Left ventricle myocardium superior (tissue), 1 donor: Measurements from ENCODE around the gene LILRB4. TPM values are rescaled to one million over a fixed set of nuclear protein-coding genes. Genes with fewer than 3 reads are reported as not detected.
"Not testable (repeated sequence)": the region's sequence is repeated elsewhere in the genome, so short reads cannot be mapped to it uniquely, and the experiment has no call there.

Source experiments
- ATAC-seq: fragments of 200-7000 bp; cut with Tn5 transposase; one replicate; pipeline ENCODE4 v1.9.1; 2020; ENCODE audit warnings: mild to moderate bottlenecking, moderate library complexity
- DNase-seq: peaks from one replicate; pipeline ENCODE4 v3.0.0-alpha.2; 2020
- intact Hi-C: fragments of 100-400 bp; cut with micrococcal nuclease; formaldehyde crosslinking; loops from one replicate; pipeline ENCODE4 v1.11.0; 2022
- microRNA-seq: library from miRNA; unstranded; fragments of <30 nt; microRNA quantifications from one replicate; pipeline ENCODE4 v1.2.0, GENCODE V29; 2020; ENCODE audit warnings: borderline number of aligned reads
- total RNA-seq: library from RNA; stranded (reverse); fragmentation: NEBNext Ultra II Directional; extraction: Animal tissue kit (Norgen Biotek cat#: 25700); gene quantifications from one replicate; pipeline ENCODE4 v1.2.1, GENCODE V29; 2021
- donor health status: DM: no; HTN: yes; CAD: no; lungs with severe emphysema.

Gene LILRB4
- total RNA-seq, 1 donor from 2014 or later = 3.3 TPM

DNA sequence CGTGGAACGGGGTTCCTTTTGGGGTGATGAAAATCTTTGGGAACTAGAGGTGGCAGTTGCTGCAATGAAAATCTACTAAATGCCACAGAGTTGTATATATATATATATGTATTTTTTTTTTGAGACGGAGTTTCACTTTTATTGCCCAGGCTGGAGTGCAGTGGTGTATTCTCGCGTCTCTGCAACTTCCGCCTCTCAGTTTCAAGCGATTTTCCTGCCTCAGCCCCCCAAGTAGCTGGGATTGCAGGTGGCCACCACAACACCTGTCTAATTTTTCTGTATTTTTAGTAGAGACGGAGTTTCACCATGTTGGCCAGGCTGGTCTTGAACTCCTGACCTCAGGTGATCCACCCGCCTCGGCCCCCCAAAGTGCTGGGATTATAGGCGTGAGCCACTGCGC, 18.8 kb downstream of the LILRB4 start:
- DNase-seq, intact Hi-C loops, ATAC-seq: not testable (repeated sequence)

DNA sequence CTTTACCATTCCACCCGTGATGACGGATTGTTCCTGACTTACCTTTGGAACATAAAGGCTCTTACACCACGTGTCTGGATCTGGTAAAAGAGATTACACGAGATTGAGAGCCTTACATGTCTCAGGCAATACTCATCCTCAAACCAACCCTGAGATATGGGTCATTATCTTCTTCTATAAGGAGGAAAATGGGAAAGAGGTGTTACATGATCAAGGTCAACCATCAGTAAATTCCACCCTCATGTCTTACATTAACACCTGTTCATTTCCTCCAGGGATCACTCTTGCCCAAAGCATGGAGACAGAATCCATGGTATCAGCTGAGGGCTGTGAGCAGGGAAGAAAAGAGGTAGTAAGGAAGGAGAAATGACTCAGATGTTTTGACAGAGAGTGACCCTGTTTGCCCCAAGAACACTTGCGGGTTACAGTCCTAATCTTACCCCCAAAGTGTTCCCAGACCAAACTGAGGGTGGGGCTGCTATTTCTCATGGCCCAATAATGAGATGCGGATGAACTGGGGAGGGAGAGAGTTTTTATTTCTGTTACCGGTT, 19.6 kb downstream of the LILRB4 start:
- intact Hi-C loops = no loop called here
- no peak for DNase-seq
- ATAC-seq = no peak

DNA sequence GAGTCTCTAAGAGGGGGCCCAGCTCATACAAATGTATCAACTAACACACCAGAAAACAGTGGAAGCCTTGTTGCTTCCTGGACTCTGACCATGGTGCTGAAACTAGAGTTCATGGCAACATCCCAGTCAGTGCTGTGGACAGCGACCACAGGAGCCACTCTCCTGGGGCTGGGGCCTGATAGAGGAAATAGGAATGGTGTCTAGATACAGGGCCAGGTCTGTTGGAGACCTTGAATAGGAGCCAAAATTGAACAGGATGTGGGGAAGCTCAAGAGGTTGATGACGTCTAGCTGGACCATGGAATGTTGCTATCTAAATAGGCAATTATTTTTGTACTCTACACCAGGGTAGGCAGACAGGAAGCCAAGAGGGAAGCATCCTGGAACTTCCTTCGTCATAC, 21.7 kb downstream of the LILRB4 start:
- DNase-seq (no peak), ATAC-seq (no peak)
- intact Hi-C loops = no loop called here

DNA sequence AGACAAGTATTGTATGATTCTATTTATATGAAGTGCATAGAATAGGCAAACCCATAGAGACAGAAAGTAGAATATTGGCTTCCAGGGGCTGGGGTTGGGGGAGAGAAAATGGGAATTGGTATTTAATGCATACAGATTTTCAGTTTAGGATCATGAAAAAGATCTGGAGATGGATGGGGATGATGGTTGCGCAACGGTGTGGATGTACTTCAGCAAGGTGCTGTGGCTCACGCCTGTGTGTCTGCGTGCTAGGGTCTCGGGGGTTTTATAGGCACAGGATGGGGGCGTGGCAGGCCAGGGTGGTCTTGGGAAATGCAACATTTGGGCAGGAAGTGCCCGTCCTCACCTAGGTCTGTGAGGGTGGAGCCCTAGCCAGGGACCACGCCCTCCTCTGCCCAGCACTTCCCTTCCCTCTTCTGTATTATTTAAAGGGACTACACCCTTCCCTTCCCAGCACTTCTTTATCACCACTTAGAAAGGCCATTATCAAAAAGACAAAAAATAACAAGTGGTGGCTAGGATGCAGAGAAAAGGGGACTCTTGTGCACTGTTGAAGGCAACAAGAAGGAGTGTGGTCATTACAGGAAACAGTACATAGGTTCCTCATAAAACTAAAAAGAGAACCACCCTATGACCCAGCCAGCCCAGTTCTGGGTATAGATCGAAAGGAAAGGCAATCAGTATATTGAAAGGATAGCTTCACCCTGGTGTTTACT, 29.0 kb downstream of the LILRB4 start:
- DNase-seq (no peak), ATAC-seq (no peak)
- intact Hi-C loops = no loop called here

DNA sequence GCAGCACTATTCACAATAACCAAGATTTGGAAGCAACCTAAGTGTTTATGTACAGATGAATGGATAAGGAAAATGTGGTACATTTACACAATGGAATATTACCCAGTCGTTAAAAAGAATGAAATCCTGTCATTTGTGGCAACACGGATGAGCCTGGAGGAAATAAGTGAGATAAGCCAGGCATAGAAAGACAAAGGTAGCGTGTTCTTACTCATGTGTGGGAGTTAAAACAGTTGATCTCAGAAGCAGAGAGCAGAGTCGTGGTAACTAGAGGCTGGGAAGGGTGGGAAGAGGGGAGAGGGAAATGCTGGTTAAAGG, 29.5 kb downstream of the LILRB4 start:
- DNase-seq (no peak), ATAC-seq (no peak)
- intact Hi-C loops = no loop called here

DNA sequence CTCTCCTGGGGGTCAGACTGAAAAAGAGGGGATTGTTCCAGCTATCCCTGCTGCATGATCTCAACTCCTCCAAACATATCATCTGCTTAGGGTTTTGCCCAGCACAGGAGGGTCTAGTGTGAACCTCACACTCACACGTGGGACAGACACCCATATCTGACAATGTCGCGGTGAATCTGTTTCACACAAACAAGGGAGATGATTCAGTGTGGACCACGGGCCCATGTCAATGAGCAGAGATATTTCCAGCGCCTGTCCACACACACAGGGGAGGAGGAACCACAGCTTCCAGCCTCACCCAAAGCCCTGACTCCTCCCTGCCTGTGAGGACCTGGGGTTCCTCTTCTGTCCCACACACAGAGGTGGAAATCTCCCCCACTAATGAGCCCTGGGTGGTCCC, 31.9 kb downstream of the LILRB4 start:
- DNase-seq (no peak), ATAC-seq (no peak)
- intact Hi-C loops = no loop called here

DNA sequence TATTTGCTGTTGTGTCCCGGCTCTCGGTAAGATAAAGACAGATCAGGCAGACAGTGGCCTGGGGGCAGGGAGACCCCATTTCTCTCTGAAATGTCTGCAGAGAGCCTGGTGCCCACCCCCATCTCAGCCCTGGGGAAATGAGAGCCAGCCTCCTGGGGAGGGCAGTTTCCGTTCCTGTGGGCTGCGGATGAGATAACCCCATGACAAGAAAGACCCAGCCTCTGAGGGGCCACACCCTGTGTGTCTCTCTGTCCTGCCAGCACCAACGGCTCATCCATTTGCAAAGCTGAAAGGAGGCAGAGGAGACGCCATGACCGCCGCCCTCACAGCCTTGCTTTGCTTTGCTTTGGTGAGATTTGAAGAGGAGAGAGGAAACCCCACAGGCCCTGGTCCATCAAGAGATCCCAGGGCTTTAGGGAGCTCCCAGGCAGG, 33.3 kb downstream of the LILRB4 start:
- ATAC-seq (no peak), DNase-seq (no peak)
- intact Hi-C loops = no loop called here

DNA sequence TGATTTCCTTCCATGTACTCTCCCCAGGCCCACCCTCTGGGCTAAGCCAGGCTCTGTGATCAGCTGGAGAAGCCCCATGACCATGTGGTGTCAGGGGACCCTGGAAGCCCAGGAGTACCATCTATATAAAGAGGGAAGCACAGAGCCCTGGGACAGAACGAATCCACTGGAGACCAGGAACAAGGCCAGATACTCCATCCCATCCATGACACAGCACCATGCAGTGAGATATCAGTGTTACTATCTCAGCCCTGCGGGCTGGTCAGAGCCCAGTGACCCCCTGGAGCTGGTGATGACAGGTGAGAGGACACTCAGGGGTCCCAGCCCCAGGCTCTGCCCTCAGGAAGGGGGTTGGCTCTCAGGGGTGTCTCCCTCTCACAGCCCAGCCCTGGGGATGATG, 34.0 kb downstream of the LILRB4 start:
- DNase-seq (no peak), ATAC-seq (no peak)
- intact Hi-C loops = no loop called here

DNA sequence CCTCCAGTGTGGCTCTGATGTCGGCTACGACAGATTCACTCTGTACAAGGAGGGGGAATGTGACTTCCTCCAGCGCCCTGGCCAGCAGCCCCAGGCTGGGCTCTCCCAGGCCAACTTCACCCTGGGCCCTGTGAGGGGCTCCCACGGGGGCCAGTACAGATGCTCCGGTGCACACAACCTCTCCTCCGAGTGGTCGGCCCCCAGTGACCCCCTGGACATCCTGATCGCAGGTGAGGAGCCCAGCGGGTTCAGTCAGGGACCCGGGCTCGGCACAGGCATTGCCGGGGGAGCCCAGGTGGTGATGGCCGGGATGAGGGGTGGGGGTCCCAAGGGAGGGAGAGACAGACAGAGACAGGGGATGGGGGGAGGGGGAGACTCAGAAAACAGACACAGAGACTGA, 34.9 kb downstream of the LILRB4 start:
- DNase-seq, ATAC-seq: not testable (repeated sequence)

DNA sequence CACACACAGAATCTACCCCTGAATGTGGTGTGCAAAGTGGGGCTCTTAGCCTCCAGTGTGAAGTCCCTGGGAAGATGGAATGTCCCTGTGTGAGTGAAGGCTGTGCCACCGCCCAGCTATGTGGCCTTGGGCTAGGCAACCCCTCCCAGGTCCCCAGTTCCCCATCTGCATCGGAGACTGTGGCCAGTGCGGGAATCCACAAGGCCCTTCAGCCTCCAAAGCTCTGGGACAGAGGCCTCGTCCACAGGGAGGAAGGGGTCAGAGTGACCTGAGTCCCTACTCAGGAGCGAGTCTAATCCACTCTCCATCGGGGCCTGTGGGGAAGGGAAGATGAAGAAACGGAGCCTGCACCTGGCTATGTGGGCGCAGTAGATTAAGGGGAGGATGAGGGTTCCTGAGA, 42.1 kb downstream of the LILRB4 start:
- ATAC-seq (no peak), DNase-seq (no peak)
- intact Hi-C loops = no loop called here

More for the DNA sequence above, 34.9 kb downstream of the LILRB4 start:
- intact Hi-C loops = not testable (repeated sequence)

DNA sequence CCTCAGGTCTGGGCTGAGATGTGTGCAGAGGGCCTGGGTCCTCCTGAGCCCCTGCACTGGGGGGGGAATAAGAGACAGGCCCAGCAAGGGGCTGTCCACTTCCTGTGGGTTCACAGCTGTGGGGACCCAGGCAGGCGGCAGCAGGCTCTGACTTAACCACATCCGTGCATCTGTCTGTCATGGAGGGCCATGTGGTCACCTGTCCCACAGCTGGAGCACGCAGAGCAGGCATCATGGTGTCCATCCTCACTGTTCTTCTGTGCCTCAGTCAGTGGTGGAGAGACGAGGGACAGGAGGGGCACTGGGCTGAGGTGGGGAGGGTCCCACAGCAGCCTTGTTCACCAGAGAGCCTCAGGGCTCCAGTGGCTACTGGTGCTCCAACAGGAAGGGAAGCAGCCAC, 45.2 kb downstream of the LILRB4 start:
- intact Hi-C loops = no loop called here
- no peak for DNase-seq
- no peak for ATAC-seq

DNA sequence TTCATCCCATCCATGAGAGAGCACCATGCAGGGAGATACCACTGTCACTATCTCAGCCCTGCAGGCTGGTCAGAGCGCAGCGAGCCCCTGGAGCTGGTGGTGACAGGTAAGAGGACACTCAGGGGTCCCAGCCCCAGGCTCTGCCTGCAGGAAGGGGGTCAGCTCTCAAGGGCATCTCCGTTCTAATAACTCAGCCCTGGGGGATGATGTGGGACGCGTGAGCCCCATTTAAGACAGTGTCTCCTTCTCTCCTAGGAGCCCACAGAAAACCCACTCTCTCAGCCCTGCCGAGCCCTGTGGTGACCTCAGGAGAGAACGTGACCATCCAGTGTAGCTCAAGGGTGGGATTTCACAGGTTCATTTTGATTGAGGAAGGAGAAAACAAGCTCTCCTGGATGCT, 46.0 kb downstream of the LILRB4 start:
- no peak for ATAC-seq
- intact Hi-C loops = no loop called here
- no peak for DNase-seq

DNA sequence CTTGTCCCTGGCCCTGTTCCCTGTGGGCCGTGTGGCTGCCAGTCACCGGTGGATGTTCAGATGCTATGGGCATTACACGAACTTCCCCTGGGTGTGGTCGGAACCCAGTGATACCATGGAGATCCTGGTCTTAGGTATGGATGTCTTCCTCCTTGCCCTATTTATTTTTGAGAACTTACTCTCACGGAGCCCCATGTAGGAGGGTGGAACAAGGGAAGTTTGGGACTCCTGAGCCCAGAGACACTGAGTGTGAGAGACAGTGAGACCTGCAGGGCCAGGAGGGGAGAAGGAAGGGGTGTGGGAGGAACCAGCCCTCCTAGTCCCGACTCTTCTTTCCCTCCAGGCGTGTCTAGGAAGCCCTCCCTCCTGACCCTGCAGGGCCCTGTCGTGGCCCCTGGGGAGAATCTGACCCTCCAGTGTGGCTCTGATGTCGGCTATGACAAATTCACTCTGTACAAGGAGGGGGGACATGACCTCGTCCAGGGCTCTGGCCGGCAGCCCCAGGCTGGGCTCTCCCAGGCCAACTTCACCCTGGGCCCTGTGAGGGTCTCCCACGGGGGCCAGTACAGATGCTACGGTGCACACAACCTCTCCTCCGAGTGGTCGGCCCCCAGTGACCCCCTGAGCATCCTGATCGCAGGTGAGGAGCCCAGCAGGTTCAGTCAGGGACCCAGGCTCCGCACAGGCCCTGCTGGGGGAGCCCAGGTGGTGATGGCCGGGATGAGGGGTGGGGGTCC, 46.6 kb downstream of the LILRB4 start:
- ATAC-seq = no peak
- no peak for DNase-seq
- intact Hi-C loops = no loop called here

DNA sequence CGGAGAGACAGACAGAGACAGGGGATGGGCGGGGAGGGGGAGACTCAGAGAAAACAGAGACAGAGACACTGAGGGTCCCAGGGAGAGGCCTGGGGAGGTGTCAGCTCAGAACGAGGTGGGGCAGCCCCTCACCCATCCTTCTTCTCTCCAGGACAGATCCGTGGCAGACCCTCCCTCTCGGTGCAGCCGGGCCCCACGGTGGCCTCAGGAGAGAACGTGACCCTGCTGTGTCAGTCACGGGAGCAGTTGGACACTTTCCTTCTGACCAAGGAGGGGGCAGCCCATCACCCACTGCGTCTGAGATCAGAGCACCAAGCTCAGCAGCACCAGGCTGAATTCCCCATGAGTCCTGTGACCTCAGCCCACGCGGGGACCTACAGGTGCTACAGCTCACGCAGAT, 47.2 kb downstream of the LILRB4 start:
- DNase-seq, intact Hi-C loops, ATAC-seq: not testable (repeated sequence)

Small RNAs within 50 kb of the gene (microRNA-seq; reads per million reads assigned to microRNA genes)
- not detected for gene MIR8061

Other genes with a start within 250 kb of the LILRB4 start
- gene TTYH1, start 247.5 kb upstream of the LILRB4 start, total RNA-seq = 1.6 TPM
- 69.1 TPM for gene LENG8, start 213.8 kb upstream of the LILRB4 start, total RNA-seq
- gene LENG9, start 199.2 kb upstream of the LILRB4 start, total RNA-seq = 1.4 TPM
- gene CDC42EP5, start 189.7 kb upstream of the LILRB4 start, total RNA-seq = 11.0 TPM
- gene LAIR2, start 160.2 kb upstream of the LILRB4 start, total RNA-seq = not detected
- gene LILRA2, start 89.2 kb upstream of the LILRB4 start, total RNA-seq = 2.0 TPM
- gene LILRA1, start 69.4 kb upstream of the LILRB4 start, total RNA-seq = 0.50 TPM
- 2.2 TPM for gene LILRB1, start 32.5 kb upstream of the LILRB4 start, total RNA-seq
- not detected for gene KIR3DL3, start 61.5 kb downstream of the LILRB4 start, total RNA-seq
- gene KIR2DL3, start 75.5 kb downstream of the LILRB4 start, total RNA-seq = not detected
- gene KIR2DL1, start 106.8 kb downstream of the LILRB4 start, total RNA-seq = not detected
- not detected for gene KIR2DL4, start 140.6 kb downstream of the LILRB4 start, total RNA-seq
- gene KIR3DL1, start 153.5 kb downstream of the LILRB4 start, total RNA-seq = not detected
- not detected for gene KIR2DS4, start 169.7 kb downstream of the LILRB4 start, total RNA-seq
- not detected for gene KIR3DL2, start 187.5 kb downstream of the LILRB4 start, total RNA-seq
- gene FCAR, start 211.2 kb downstream of the LILRB4 start, total RNA-seq = 0.32 TPM
- gene NCR1, start 243.2 kb downstream of the LILRB4 start, total RNA-seq = 0.27 TPM